Prostate gland (tissue), 2 donors: ENCODE data around the gene CARNS1.

Experiments used
- CTCF ChIP-seq, 4 experiments: fragments of 200-600 bp in 2 of 4; fragments of 450-650 bp in 2 of 4; sonication (generic) in 2 of 4; IDR thresholded peaks; 1 replicate in 3 of 4; 2 replicates in 1 of 4; pipeline ENCODE4 v1.5.1; 2016 to 2019; ENCODE audit warnings: antibody characterized with exemption in 4 of 4, mild to moderate bottlenecking in 2 of 4, moderate library complexity in 2 of 4
- POLR2A ChIP-seq: fragments of 450-650 bp; IDR thresholded peaks from one replicate; pipeline ENCODE4 v1.6.1; 2016; ENCODE audit warnings: antibody characterized with exemption, mild to moderate bottlenecking
- POLR2AphosphoS5 ChIP-seq: sonication (generic); formaldehyde crosslinking; IDR thresholded peaks from one replicate; pipeline ENCODE4 v1.6.1; 2017; ENCODE audit warnings: antibody characterized with exemption

- TF ChIP-seq CTCF (IDR thresholded peaks at IDR 0.05) (no peak), POLR2AphosphoS5 (no peak), POLR2A (no peak)
Observed at GRCh38 chr11:67405196-67405567, 10.3 kb upstream of the CARNS1 start.
